Measurements from ENCODE around the gene SPHK1.
"Not testable (repeated sequence)": the region's sequence is repeated elsewhere in the genome, so short reads cannot be mapped to it uniquely, and the experiment has no call there.

Gene SPHK1

GRCh38 chr17:76359375-76359774 lies 25.0 kb upstream of the SPHK1 start:
- Histone ChIP-seq H3K4me3 (replicated peaks; ENCODE audit: low read depth, low read length) (no peak overlapping the region), H3K27me3 (replicated peaks; ENCODE audit: control insufficient read depth, insufficient read depth, low read length) (no peaks in the 10 kb centered on the region), H3K36me3 (ENCODE audit: control insufficient read depth, insufficient read depth, low read length) (no peaks in the 10 kb centered on the region)
- TF ChIP-seq CTCF (IDR thresholded peaks at IDR 0.05; ENCODE audit: insufficient read depth, low read length, poor library complexity, severe bottlenecking): no peak
- DNase-seq (ENCODE audit: extremely low read depth, insufficient read length): no peak

- not testable (repeated sequence) for DNase-seq (ENCODE audit: extremely low read depth, insufficient read length); H3K27me3 ChIP-seq (replicated peaks; ENCODE audit: control insufficient read depth, insufficient read depth, low read length); H3K36me3 ChIP-seq (ENCODE audit: control insufficient read depth, insufficient read depth, low read length); H3K4me3 ChIP-seq (replicated peaks; ENCODE audit: low read depth, low read length)
Observed at GRCh38 chr17:76359776-76360175, 24.6 kb upstream of the SPHK1 start.

- no peak overlapping the region for H3K4me3 ChIP-seq (replicated peaks; ENCODE audit: low read depth, low read length)
- H3K36me3 ChIP-seq (ENCODE audit: control insufficient read depth, insufficient read depth, low read length): no peaks in the 10 kb centered on the region
- no peaks in the 10 kb centered on the region for H3K27me3 ChIP-seq (replicated peaks; ENCODE audit: control insufficient read depth, insufficient read depth, low read length)
- no peak for DNase-seq (ENCODE audit: extremely low read depth, insufficient read length)
- no peak for TF ChIP-seq CTCF (IDR thresholded peaks at IDR 0.05; ENCODE audit: insufficient read depth, low read length, poor library complexity, severe bottlenecking)
Observed at GRCh38 chr17:76360461-76360860, 23.9 kb upstream of the SPHK1 start.

GRCh38 chr17:76363107-76363842 lies 21.1 kb upstream of the SPHK1 start:
- no peak for DNase-seq (ENCODE audit: extremely low read depth, insufficient read length)
- no peak for TF ChIP-seq CTCF (IDR thresholded peaks at IDR 0.05; ENCODE audit: insufficient read depth, low read length, poor library complexity, severe bottlenecking)
- H3K36me3 ChIP-seq (ENCODE audit: control insufficient read depth, insufficient read depth, low read length): no peaks in the 10 kb centered on the region
- H3K4me3 ChIP-seq (replicated peaks; ENCODE audit: low read depth, low read length): no peak overlapping the region
- H3K27me3 ChIP-seq (replicated peaks; ENCODE audit: control insufficient read depth, insufficient read depth, low read length): no peaks in the 10 kb centered on the region

GRCh38 chr17:76365256-76365903 lies 19.0 kb upstream of the SPHK1 start:
- DNase-seq (ENCODE audit: extremely low read depth, insufficient read length): no peak
- Histone ChIP-seq H3K4me3 (replicated peaks; ENCODE audit: low read depth, low read length) (no peak overlapping the region), H3K36me3 (ENCODE audit: control insufficient read depth, insufficient read depth, low read length) (no peaks in the 10 kb centered on the region), H3K27me3 (replicated peaks; ENCODE audit: control insufficient read depth, insufficient read depth, low read length) (no peaks in the 10 kb centered on the region)
- TF ChIP-seq CTCF (IDR thresholded peaks at IDR 0.05; ENCODE audit: insufficient read depth, low read length, poor library complexity, severe bottlenecking): peak; percentile 62

GRCh38 chr17:76366247-76366646 lies 18.2 kb upstream of the SPHK1 start:
- H3K4me3 ChIP-seq (replicated peaks; ENCODE audit: low read depth, low read length): no peak overlapping the region
- no peaks in the 10 kb centered on the region for H3K36me3 ChIP-seq (ENCODE audit: control insufficient read depth, insufficient read depth, low read length)
- no peaks in the 10 kb centered on the region for H3K27me3 ChIP-seq (replicated peaks; ENCODE audit: control insufficient read depth, insufficient read depth, low read length)
- TF ChIP-seq CTCF (IDR thresholded peaks at IDR 0.05; ENCODE audit: insufficient read depth, low read length, poor library complexity, severe bottlenecking): no peak
- DNase-seq (ENCODE audit: extremely low read depth, insufficient read length): no peak
